WTC11 (cell line): Measurements from ENCODE around the gene BLOC1S3. TPM values are rescaled to one million over a fixed set of nuclear protein-coding genes. Genes with fewer than 3 reads are reported as not detected.

Experiments
- ATAC-seq: fragments of 200-7000 bp; cut with Tn5 transposase; 2 replicates; pipeline ENCODE4 v1.10.0; 2021; ENCODE audit warnings: mild to moderate bottlenecking, moderate library complexity
- CTCF ChIA-PET: fragments of 300-600 bp; sonication (Branson Sonifier 250); formaldehyde crosslinking; loops from one replicate; lab custom pipeline; 2021; ENCODE audit warnings: antibody characterized with exemption; lab: Charles Lee
- POLR2A ChIA-PET: fragments of 350-600 bp; sonication (Branson Sonifier 250); formaldehyde crosslinking; loops from one replicate; lab custom pipeline; 2021; ENCODE audit warnings: antibody characterized with exemption; lab: Charles Lee
- DNase-seq: peaks from one replicate; pipeline ENCODE4 v3.0.0; 2021; ENCODE audit warnings: low spot score
- H3K27ac Mint-ChIP-seq: 2 replicates; pipeline ENCODE4 v1.8.0; 2021; ENCODE audit warnings: mixed read lengths
- H3K27me3 Mint-ChIP-seq: 2 replicates; pipeline ENCODE4 v1.8.0; 2021; ENCODE audit warnings: low read depth, mild to moderate bottlenecking, moderate library complexity, mixed read lengths
- H3K36me3 Mint-ChIP-seq: 2 replicates; pipeline ENCODE4 v1.8.0; 2021; ENCODE audit warnings: mixed read lengths
- H3K4me1 Mint-ChIP-seq: 2 replicates; pipeline ENCODE4 v1.8.0; 2022; ENCODE audit warnings: mixed read lengths
- H3K4me3 Mint-ChIP-seq: 2 replicates; pipeline ENCODE4 v1.8.0; 2021; ENCODE audit warnings: mild to moderate bottlenecking, moderate library complexity, mixed read lengths
- H3K9me3 Mint-ChIP-seq: 2 replicates; pipeline ENCODE4 v1.8.0; 2021; ENCODE audit warnings: mixed read lengths
- ATF3 ChIP-seq: sonication (generic); formaldehyde crosslinking; conservative IDR thresholded peaks from 2 replicates; pipeline ENCODE4 v1.8.1; 2022; ENCODE audit warnings: mild to moderate bottlenecking, missing genetic modification reagents
- CBFB ChIP-seq: sonication (generic); formaldehyde crosslinking; IDR thresholded peaks from 2 replicates; pipeline ENCODE4 v1.8.1; 2022; ENCODE audit warnings: mild to moderate bottlenecking, low read depth, missing genetic modification reagents
- CREB1 ChIP-seq: sonication (generic); formaldehyde crosslinking; IDR thresholded peaks from 2 replicates; pipeline ENCODE4 v1.8.0; 2023; ENCODE audit warnings: mild to moderate bottlenecking, missing genetic modification reagents
- CREM ChIP-seq: sonication (generic); formaldehyde crosslinking; IDR thresholded peaks from 2 replicates; pipeline ENCODE4 v1.8.1; 2022; ENCODE audit warnings: mild to moderate bottlenecking, missing genetic modification reagents, moderate library complexity
- E2F4 ChIP-seq: sonication (generic); formaldehyde crosslinking; IDR thresholded peaks from 2 replicates; pipeline ENCODE4 v1.8.1; 2022; ENCODE audit warnings: low read depth, mild to moderate bottlenecking, moderate library complexity, missing genetic modification reagents, borderline replicate concordance
- EMX1 ChIP-seq: fragments of 250-450 bp; sonication (Bioruptor Pico); IDR thresholded peaks from 2 replicates; pipeline ENCODE4 v1.8.0; 2021; ENCODE audit warnings: mild to moderate bottlenecking
- ERG ChIP-seq: fragments of 250-450 bp; sonication (Bioruptor Pico); IDR thresholded peaks from 2 replicates; pipeline ENCODE4 v1.8.0; 2021; ENCODE audit warnings: mild to moderate bottlenecking
- ESRRA ChIP-seq: sonication (generic); formaldehyde crosslinking; IDR thresholded peaks from 2 replicates; pipeline ENCODE4 v1.8.1; 2022; ENCODE audit warnings: mild to moderate bottlenecking, missing genetic modification reagents, borderline replicate concordance
- FOXP1 ChIP-seq: sonication (generic); formaldehyde crosslinking; IDR thresholded peaks from 2 replicates; pipeline ENCODE4 v1.8.0; 2022; ENCODE audit warnings: missing genetic modification reagents, mild to moderate bottlenecking, moderate library complexity, borderline replicate concordance
- HMGA2 ChIP-seq: fragments of 250-450 bp; sonication (Bioruptor Pico); IDR thresholded peaks from 2 replicates; pipeline ENCODE4 v1.4.0; 2021; ENCODE audit warnings: mild to moderate bottlenecking, moderate library complexity
- MLX ChIP-seq: sonication (generic); formaldehyde crosslinking; IDR thresholded peaks from 2 replicates; pipeline ENCODE4 v1.8.1; 2023; ENCODE audit warnings: mild to moderate bottlenecking, missing genetic modification reagents, moderate library complexity
- NFATC4 ChIP-seq: fragments of 250-450 bp; sonication (Bioruptor Pico); IDR thresholded peaks from 2 replicates; pipeline ENCODE4 v1.9.0; 2021; ENCODE audit warnings: mild to moderate bottlenecking
- NFYB ChIP-seq: sonication (generic); formaldehyde crosslinking; conservative IDR thresholded peaks from 2 replicates; pipeline ENCODE4 v1.8.0; 2022; ENCODE audit warnings: low read depth, missing genetic modification reagents
- NR1H2 ChIP-seq: sonication (generic); formaldehyde crosslinking; IDR thresholded peaks from 2 replicates; pipeline ENCODE4 v1.9.0; 2021; ENCODE audit warnings: mild to moderate bottlenecking, moderate library complexity, missing genetic modification reagents
- NR3C1 ChIP-seq: sonication (generic); formaldehyde crosslinking; conservative IDR thresholded peaks from 2 replicates; pipeline ENCODE4 v1.8.1; 2023; ENCODE audit warnings: low read depth, mild to moderate bottlenecking, missing genetic modification reagents
- OVOL2 ChIP-seq: fragments of 250-450 bp; sonication (Bioruptor Pico); IDR thresholded peaks from 2 replicates; pipeline ENCODE4 v1.9.0; 2021; ENCODE audit warnings: mild to moderate bottlenecking, borderline replicate concordance
- PRDM15 ChIP-seq: sonication (generic); formaldehyde crosslinking; IDR thresholded peaks from 2 replicates; pipeline ENCODE4 v1.8.0; 2022; ENCODE audit warnings: missing genetic modification reagents
- PREB ChIP-seq: sonication (generic); formaldehyde crosslinking; IDR thresholded peaks from 2 replicates; pipeline ENCODE4 v1.8.1; 2022; ENCODE audit warnings: mild to moderate bottlenecking, missing genetic modification reagents, moderate library complexity, borderline replicate concordance
- TEAD4 ChIP-seq: sonication (generic); formaldehyde crosslinking; IDR thresholded peaks from 2 replicates; pipeline ENCODE4 v1.8.0; 2022; ENCODE audit warnings: mild to moderate bottlenecking, missing genetic modification reagents
- USF2 ChIP-seq: sonication (generic); formaldehyde crosslinking; IDR thresholded peaks from 2 replicates; pipeline ENCODE4 v1.8.1; 2023; ENCODE audit warnings: mild to moderate bottlenecking, missing genetic modification reagents, moderate library complexity
- ZNF263 ChIP-seq: sonication (generic); formaldehyde crosslinking; IDR thresholded peaks from 2 replicates; pipeline ENCODE4 v1.8.1; 2022; ENCODE audit warnings: low read depth, mild to moderate bottlenecking, moderate library complexity, missing genetic modification reagents
- ZNF416 ChIP-seq: fragments of 250-450 bp; sonication (Bioruptor Pico); IDR thresholded peaks from 2 replicates; pipeline ENCODE4 v1.9.0; 2021; ENCODE audit warnings: mild to moderate bottlenecking, inconsistent platforms
- ZNF423 ChIP-seq: fragments of 250-450 bp; sonication (Bioruptor Pico); IDR thresholded peaks from 2 replicates; pipeline ENCODE4 v2.1.2; 2022; ENCODE audit warnings: mild to moderate bottlenecking, moderate library complexity
- ZNF512 ChIP-seq: sonication (generic); formaldehyde crosslinking; IDR thresholded peaks from 2 replicates; pipeline ENCODE4 v1.8.1; 2022; ENCODE audit warnings: missing genetic modification reagents, borderline replicate concordance
- total RNA-seq: library from RNA; stranded (reverse); gene quantifications from 3 replicates; pipeline ENCODE4 v1.2.3, GENCODE V29; 2021

BLOC1S3 gene
- total RNA-seq, 1 experiment from 2014 or later, result 10.0 TPM

GRCh38 chr19:45145270-45146189 lies 33.1 kb upstream of the BLOC1S3 start:
- no peak for TF ChIP-seq NFYB
- no peak for TF ChIP-seq HMGA2 (CRISPR knock-in tag)
- no peak for TF ChIP-seq ZNF263
- TF ChIP-seq FOXP1 (CRISPR knock-in tag), result no peak
- no peak for TF ChIP-seq TEAD4 (CRISPR knock-in tag)
- TF ChIP-seq E2F4 (CRISPR knock-in tag), result no peak
- no peak for TF ChIP-seq CREM (CRISPR knock-in tag)
- no peak for TF ChIP-seq ZNF416
- no peak for TF ChIP-seq NFATC4 (CRISPR knock-in tag)
- no peak for TF ChIP-seq CREB1 (CRISPR knock-in tag)
- no peak for TF ChIP-seq MLX (CRISPR knock-in tag)
- TF ChIP-seq CBFB (CRISPR knock-in tag), result no peak
- no peak for TF ChIP-seq NR1H2 (CRISPR knock-in tag)
- TF ChIP-seq ESRRA, result no peak
- TF ChIP-seq ERG (CRISPR knock-in tag), result no peak
- TF ChIP-seq USF2 (CRISPR knock-in tag), result no peak
- no peak for TF ChIP-seq OVOL2 (CRISPR knock-in tag)
- no peak for TF ChIP-seq ZNF512
- no peaks in the 10 kb centered on the region; the same call in 1 of the 2 replicates for H3K27me3 Mint-ChIP-seq
- no peak overlapping the region for H3K4me3 Mint-ChIP-seq
- no peak for DNase-seq
- H3K36me3 Mint-ChIP-seq, result peaks cover 10% of the 10 kb centered on the region
- H3K4me1 Mint-ChIP-seq, result no peaks in the 10 kb centered on the region
- ChIA-PET CTCF (interaction anchor here (0.5 to 1.3 kb wide), 6 partner anchors 9 to 93 kb away, joined by 3 to 10 read pairs (median 3); partner anchors contain the start of genes BLOC1S3 and TRAPPC6A), POLR2A (interaction anchor here (0.5 kb wide), 1 partner anchor 162 kb away, joined by 4 read pairs; no protein-coding TSS in a partner anchor)
- H3K27ac Mint-ChIP-seq, result no peak overlapping the region
- no peaks in the 10 kb centered on the region for H3K9me3 Mint-ChIP-seq
- no peak for ATAC-seq

- DNase-seq (no peak), ATAC-seq (no peak)
- CTCF ChIA-PET, result interaction anchor here (0.5 to 3.2 kb wide), 10 partner anchors 9 to 93 kb away, joined by 3 to 20 read pairs (median 4); partner anchors contain the start of genes BLOC1S3 and TRAPPC6A
- Mint-ChIP-seq H3K36me3 (peaks cover 10% of the 10 kb centered on the region), H3K27ac (no peak overlapping the region), H3K9me3 (no peaks in the 10 kb centered on the region), H3K4me1 (no peaks in the 10 kb centered on the region), H3K4me3 (no peak overlapping the region), H3K27me3 (peaks cover 3% of the 10 kb centered on the region)
- POLR2A ChIA-PET, result interaction anchor here (0.5 kb wide), 1 partner anchor 162 kb away, joined by 4 read pairs; no protein-coding TSS in a partner anchor
- TF ChIP-seq HMGA2 (CRISPR knock-in tag), result no peak
- no peak for TF ChIP-seq NR3C1 (CRISPR knock-in tag)
- TF ChIP-seq PRDM15, result no peak
- no peak for TF ChIP-seq ZNF423
- TF ChIP-seq EMX1 (CRISPR knock-in tag), result no peak
- TF ChIP-seq PREB (CRISPR knock-in tag), result no peak
- no peak for TF ChIP-seq ATF3 (CRISPR knock-in tag)
- no peak for TF ChIP-seq ZNF263
Measured at GRCh38 chr19:45146251-45146650, 32.3 kb upstream of the BLOC1S3 start.
